ENCODE data around the gene NSG2.

GRCh38 chr5:174098694-174099093, 53.2 kb downstream of the NSG2 start:
- no peak for TF ChIP-seq CTCF (IDR thresholded peaks at IDR 0.05)
- no peak for TF ChIP-seq POLR2AphosphoS5 (IDR thresholded peaks at IDR 0.05)
- no peak for TF ChIP-seq POLR2A (IDR thresholded peaks at IDR 0.05)
- TF ChIP-seq EP300 (IDR thresholded peaks at IDR 0.05; ENCODE audit: low read depth), result no peak

Data from transverse colon (tissue), 4 donors.